NCI-H1436 (cell line): ENCODE results near the gene GPC6.
"Not testable (repeated sequence)": the region's sequence is repeated elsewhere in the genome, so short reads cannot be mapped to it uniquely, and the experiment has no call there.

ENCODE experiments used
- DNase-seq: peaks from one replicate; lab custom pipeline; 2025; lab: John Stamatoyannopoulos, UW

GPC6 gene

DNA sequence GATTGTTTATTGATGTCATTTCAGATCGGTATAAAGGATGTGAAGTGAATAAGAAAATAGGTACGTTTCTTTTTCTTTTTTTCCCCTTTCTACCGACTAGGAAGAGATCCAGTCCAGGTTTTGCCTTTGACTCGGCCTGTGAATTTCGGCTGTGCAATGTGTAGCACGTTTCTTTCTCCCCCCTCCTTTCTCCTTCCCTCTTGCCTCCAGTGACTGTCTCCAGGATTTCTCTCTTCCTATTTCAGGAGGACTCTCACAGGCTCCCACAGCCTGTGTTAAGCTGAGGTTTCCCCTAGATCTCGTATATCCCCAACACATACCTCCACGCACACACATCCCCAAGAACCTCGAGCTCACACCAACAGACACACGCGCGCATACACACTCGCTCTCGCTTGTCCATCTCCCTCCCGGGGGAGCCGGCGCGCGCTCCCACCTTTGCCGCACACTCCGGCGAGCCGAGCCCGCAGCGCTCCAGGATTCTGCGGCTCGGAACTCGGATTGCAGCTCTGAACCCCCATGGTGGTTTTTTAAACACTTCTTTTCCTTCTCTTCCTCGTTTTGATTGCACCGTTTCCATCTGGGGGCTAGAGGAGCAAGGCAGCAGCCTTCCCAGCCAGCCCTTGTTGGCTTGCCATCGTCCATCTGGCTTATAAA lies at the start of gene GPC6:
Gene GPC6, plus strand, starts transcription at position 185 of the 657 bp plus-strand sequence.
- peak; percentile 80 for DNase-seq

GRCh38 chr13:93180356-93180969 lies 46.1 kb upstream of the GPC6 start:
- DNase-seq = no peak

GRCh38 chr13:93182406-93182805 lies 44.2 kb upstream of the GPC6 start:
- no peak for DNase-seq

DNA sequence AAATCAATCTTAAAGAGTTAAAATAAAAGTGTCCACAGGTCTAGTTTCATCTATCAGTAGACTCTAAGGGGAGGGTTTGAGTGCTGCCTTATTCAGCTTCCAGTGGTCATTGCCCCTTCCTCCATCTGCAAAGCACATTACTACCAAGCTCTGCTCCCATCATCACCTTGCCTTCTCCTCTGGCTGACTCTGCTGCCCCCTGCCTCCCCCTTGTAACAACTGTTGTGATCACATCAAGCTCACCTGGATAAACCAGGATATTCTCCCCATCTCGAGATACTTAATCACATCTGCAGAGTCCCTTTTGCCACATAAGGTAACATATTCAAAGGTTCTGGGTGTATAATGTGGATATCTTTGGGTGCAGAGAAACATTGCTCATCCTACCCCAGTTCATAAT lies 43.3 kb upstream of the GPC6 start:
- no peak for DNase-seq

DNA sequence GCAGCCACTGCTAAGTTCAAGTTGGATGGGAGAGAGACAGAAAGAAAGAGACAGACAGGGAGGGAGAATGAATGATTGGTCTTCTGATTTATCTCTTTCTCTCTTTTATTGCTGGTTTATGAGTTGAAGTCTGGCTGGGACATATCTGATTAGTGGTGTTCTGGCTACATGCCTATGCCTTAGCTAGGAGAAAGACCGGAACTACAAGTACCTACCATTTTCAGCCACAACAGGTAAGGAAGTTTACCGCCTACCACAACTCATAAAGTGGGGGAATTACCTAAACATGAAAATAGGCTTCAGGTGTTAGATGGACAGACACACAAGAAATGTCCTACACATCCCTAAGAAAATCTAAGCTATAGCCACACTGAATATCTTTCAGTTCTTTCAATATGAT lies 36.6 kb upstream of the GPC6 start:
- no peak for DNase-seq

- DNase-seq = no peak
Measured at GRCh38 chr13:93193682-93194081, 32.9 kb upstream of the GPC6 start.

DNA sequence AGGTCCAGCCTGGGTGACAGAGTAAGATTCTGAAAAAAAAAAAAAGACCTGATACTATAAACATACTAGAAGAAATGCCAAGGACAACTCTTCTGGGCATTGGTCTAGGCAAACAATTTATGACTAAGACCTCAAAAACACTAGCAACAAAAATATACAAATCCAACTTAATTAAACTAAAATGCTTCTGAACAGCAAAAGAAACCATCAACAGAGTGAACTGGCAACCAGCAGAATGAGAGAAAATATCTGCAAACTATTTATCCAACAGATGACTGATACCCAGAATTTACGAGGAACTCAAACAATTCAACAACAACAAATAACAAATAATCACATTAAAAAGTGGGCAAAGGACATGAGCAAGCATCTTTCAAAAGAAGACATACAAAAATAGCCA lies 26.8 kb upstream of the GPC6 start:
- DNase-seq = no peak

GRCh38 chr13:93200626-93201025 lies 26.0 kb upstream of the GPC6 start:
- no peak for DNase-seq

DNA sequence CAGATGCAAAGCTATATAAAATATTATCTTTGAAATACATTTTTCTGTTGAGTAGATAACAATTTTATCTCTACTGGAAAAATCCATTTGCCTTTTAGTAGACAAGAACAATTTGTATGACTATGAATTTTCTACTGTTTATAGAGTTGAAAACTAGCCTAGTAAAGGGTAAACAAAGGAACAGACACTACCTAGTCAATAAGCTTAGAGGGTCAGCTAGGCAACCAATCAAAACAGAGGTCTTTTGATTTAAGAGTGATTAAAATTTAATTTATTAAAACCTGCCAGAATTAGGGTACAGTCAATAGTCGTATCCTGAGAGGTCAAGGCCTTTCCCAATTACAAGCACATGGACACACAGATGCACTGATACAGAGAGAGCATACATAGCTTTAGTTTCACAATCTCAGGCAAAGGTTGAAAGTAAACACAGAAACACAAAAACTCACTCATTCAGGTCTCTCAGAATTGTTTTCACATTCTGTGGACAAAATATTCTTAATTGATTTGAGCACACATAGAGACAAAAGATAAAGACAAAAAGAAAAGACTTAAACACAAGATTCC lies 24.5 kb upstream of the GPC6 start:
- DNase-seq = no peak

DNA sequence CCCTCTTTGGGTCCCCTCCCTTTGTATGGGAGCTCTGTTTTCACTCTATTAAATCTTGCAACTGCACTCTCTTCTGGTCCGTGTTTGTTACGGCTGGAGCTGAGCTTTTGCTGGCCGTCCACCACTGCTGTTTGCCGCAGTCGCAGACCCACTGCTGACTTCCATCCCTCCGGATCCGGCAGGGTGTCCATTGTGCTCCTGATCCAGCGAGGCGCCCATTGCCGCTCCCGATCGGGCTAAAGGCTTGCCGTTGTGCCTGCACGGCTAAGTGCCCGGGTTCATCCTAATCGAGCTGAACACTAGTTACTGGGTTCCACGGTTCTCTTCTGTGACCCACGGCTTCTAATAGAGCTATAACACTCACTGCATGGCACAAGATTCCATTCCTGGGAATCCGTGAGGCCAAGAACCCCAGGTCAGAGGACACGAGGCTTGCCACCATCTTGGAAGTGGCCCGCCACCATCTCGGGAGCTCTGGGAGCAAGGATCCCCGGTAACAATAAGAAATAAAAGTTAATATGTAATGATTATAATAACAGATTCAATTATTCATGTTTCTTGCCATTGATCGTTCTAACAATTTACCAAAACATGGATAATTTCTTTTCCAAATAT lies 19.7 kb upstream of the GPC6 start:
- DNase-seq = not testable (repeated sequence)

- DNase-seq = no peak
Measured at GRCh38 chr13:93216122-93216521, 10.5 kb upstream of the GPC6 start.

DNA sequence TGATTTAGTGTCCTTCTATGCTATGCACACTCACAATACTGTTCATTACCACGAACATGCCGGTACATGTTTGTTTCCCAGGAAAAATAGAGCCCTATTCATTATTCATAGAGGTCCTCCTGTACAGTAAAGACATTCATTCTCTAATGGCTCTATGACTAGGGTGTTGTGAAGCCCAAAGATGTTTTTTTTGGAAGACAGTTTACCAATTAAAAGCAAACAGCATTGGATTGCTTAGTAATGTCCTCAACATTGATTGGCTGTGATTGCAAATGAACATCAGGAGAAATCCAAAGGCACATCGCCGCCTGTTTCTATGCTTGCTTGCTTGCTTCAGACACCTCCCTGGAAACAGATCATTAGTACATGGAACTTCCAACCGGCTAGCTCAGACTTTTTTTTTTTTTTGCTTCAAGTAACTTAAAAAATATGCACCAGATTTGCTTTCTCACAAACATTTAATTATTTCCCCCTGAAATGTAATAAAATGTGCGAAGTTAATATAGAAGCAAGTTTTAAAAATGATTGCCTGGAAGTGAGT lies 8.8 kb upstream of the GPC6 start:
- DNase-seq = no peak

GRCh38 chr13:93218583-93218982 lies 8.0 kb upstream of the GPC6 start:
- no peak for DNase-seq

GRCh38 chr13:93220073-93220472 lies 6.5 kb upstream of the GPC6 start:
- no peak for DNase-seq

DNA sequence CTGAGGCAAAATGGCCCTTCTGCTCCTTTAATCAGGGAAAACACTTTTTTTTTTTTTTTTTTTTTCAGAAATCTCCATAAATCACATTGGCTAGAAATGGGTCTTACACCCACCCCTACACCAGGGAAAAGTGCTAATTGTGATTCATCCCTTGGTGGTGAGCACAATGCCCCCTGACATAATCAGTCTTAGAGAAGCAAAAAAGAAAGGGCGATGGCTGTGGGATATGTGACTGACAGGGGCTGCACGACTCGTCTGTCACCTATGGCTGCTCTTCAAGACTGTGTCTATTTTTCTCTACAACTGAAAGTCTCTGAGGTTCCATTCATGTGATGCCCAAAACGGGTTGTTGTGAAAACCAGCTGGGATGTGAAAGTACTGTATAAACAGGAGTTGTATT lies 3.6 kb upstream of the GPC6 start:
- DNase-seq = no peak

- DNase-seq = no peak
Measured at GRCh38 chr13:93224535-93224934, 2.1 kb upstream of the GPC6 start.

DNA sequence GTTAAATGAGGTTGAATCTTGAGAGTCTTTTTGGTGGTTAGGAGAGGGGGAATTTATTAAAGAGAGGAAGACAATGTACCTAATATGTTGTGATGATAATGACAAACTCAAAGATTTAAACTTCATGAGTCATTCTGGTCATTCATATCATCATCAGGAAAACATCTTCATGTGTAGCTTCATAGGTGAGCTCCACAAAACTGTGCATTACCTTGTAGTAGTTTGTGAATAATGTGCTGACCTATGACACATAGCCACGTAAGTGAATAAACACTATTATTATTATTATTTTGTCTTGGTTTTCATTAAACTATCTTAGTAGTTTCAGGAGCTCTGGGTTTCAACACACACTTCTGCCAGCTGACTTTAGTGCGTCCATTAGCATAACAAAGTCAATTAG lies 997 bp upstream of the GPC6 start:
- DNase-seq = no peak

DNA sequence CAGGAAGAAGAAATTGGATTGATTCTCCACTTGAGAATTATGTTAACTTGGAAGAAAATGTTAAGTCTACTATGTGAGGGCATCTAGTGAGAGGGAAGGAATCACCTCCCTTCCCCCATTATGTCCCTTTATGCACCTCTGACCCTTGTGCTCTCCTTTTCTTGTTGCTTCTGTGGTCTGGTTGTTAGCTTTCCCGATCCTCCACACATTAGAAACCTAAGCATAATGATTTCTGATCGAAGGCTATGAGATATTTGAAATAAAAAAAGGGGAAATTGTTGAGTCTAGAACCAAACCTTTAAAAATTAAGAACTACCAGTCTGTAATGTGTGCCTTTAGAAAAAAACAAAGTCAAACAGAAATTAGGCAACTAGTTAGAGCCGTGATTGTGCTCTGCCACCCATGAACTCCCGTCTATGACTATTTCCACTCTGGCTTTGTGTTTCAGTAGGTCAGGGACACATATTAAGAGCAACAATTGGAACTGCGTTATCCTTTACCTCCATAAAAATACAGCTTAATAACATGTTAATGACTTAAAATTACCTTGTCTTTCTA lies 463 bp upstream of the GPC6 start:
- DNase-seq = no peak

- DNase-seq = peak; percentile 53
Measured at GRCh38 chr13:93227280-93227877, 772 bp downstream of the GPC6 start.

DNA sequence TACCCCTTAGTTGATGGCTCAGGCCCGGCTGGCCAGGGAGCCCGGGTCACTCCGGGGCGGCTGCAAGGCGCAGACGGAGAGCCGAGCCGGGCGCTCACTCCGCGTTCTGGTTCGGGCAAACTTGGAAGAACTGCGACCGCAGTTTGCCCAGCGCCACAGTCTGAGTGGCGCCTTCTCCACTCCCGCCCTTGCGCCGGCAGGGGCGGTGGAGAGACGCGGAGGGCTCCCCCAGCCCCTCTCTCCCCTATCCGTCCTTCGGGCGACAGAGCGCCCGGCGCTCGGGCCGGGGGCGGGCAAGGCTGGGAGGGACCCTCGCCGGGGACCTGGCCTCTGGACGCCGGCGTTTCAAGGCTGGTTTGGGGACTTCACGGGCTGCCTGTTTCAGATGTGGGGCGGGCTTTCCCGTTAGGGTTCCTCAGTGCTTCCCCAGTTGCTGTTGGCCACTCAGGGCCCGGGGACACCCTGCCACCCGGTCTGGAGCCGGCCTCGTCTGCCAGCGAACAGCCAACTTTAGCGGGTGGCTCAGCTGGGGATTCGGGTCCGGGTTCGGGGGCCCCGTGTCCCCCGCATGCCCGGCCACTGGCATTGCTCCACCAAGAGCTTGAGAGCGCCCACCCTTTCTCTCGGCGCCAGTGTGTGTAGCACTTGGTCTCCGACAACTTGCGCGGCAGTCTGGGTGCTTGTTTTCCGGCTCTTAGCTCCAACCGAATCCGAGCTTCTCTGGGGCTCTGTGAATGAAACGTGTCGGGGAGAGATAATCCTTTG lies 1.5 kb downstream of the GPC6 start:
- DNase-seq = peak; percentile 73

- no peak for DNase-seq
Measured at GRCh38 chr13:93228643-93228937, 2.0 kb downstream of the GPC6 start.
